ENCODE results near the gene SMYD4.

- TF ChIP-seq POLR2AphosphoS5 (IDR thresholded peaks at IDR 0.05; ENCODE audit: low read depth): no peak
- no peak for TF ChIP-seq CTCF (IDR thresholded peaks at IDR 0.05; ENCODE audit: insufficient read depth, low read length)
- no peak for TF ChIP-seq SPI1 (IDR thresholded peaks at IDR 0.05; ENCODE audit: borderline replicate concordance, low read depth)
- no peak for TF ChIP-seq REST (IDR thresholded peaks at IDR 0.05; ENCODE audit: insufficient replicate concordance, low read depth)
These were observed 99.8 kb downstream of the SMYD4 start for GRCh38 chr17:1729966-1730325.
